ENCODE data around the gene VEGFA.

Gene VEGFA

DNA sequence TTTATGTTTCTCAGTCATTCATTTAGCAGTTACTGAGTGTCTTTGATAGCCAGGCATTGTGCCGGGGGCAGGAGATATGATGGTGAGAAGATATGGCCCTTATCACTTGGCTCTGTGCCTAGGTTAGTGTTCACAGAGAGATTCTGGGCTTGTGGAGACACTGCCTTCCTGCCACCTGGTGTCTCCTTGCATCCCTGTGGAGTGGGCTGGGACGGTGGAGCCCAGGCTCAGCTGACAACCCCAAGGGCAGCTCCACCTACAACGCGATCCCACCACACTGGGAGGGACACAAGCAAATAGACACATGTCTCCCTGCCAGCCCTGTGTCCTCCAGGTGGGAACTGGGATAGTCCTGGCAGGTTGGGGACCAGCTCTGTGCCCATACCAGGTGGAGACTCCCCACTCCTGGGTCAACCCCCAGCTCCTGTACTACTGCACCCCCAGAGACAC, 30.3 kb upstream of the VEGFA start:
- no peak for DNase-seq

DNA sequence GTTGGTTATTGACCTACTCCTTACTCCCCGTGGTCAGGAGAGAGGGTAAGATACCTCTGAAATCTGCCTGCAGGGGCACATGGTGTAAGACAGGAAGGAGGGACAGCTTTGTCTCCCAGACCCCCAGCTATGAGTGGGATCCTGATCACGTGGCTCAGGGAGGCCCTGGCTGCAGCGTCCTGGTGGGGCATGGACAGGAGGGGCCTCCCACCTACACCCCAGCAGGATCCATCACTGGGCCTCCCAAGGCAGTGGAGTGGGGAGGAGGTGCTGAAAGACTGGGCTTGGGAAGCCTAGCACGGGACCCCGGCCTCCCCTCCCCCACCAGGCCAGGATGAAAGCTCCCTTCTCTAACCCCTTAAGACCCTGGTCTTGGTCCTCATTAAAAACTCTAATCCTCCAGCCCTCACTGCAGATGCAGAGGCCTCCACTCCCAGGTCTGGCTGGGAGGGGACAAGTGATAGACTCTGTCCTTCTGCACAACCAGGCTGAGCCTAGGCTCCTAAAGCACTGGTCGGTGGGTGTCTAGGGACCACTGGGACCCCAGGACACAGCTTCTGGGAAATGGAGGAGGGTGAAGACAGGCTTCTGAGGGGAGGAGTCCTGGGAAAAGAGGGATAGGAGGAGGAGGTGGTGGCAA, 29.6 kb upstream of the VEGFA start:
- no peak for DNase-seq

DNA sequence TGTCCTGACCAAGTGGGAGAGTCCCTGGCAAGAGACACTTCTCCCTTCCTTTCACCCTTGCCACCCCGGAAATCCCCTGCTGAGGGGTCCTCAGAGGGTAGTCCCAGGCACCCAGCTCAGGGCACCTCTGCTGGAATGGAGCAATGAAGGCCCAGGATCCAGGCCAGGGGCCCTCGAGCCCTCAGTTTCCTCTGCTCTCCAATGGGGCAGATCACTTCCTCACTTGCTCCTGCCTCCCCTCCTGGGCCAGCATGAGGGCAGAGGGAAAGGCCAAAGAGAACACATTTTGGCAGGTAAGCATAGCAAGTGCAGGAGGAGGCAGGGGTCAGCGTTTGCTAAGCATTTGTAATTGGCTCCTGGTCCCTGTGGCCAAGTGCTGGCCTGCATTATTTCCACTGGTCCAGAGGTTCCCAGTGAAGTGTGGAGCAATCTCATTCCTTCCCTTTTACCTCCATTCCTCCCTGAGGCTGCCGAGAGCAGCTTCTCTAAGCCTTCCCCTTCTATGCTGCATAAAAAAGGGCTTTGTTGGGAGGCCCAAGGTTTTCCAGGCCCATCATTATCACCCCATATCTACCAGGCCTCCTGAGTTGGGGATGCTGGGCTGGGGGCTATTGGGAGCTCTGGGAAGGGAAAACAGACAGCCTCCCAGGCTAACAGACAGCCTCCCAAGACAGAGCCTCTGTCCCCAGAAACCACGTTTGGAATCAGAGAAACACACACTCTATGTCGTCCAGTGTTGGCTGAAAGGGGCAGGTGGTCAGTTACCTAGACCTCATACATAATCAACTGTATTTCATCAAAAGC, 28.8 kb upstream of the VEGFA start:
- no peak for DNase-seq

GRCh38 chr6:43741829-43742228, 28.2 kb upstream of the VEGFA start:
- DNase-seq, result no peak

GRCh38 chr6:43742285-43742684, 27.7 kb upstream of the VEGFA start:
- no peak for DNase-seq

DNA sequence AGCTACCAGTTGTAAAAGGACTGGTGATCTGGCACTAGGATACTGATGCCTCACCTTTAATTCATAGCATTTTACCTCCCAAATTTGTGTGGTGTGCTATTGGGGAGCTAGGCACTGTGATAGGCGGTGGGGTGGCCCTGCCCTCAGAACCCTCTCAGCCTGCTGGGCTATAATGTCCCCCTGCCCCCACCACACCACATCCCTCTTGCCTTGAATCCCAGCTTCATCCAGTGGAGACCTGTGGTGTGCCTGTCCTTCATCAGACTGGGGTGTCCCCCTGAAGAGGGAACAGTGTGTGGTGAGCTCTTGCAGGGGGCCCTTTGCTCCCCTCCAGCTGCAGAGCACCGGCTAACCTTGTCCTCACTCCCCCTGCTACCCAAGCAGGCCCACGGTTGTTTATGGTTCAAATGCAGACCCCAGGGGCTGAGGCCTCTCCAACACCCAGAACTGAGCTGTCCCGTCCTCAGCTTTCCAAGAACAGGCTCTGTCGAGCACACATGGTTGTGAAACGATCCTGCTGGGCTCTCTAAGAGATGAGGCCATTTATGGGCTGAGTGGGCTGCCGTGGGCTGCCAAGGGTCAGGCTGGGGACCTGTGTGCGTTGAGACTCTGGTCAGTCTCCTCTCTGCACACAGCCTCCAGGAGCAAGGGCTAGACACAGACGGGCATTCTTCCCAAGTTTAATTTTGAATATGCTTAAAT, 26.9 kb upstream of the VEGFA start:
- DNase-seq, result no peak

DNA sequence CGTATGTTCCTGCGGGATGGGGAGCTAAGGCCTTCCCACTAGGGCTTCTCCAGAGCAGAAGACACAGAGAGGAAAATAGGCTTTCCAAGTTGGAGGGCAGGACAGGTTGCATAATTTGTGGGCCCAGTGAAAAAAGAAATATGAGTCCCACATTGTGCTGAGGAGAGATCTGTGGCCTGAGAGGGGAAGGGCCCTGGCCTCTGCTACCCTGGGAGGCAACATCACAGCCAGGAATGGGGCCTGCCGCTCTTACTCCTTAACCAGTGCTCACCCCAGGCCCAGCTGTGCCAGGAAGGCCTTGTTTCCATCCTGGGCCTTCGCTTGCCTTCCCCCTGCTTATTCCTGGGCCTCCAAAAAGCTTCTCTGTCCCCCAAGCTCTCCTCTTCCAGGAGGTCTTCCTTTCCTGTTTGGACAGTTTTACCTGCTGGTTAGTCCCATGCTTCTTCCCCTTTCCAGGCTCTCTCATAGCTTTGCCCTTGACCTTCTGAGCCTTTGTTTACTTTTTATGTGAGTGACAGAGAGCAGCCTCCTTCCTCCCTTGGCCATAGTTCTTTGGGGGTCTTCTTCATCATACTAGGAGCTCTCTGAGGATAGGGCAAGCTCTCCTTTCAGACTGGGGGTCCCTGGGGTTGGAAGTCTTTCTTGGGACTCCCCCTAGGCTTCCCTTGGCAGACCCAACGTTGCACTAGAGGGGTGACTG, 26.2 kb upstream of the VEGFA start:
- DNase-seq, result no peak

GRCh38 chr6:43744491-43744890, 25.5 kb upstream of the VEGFA start:
- DNase-seq, result no peak

DNA sequence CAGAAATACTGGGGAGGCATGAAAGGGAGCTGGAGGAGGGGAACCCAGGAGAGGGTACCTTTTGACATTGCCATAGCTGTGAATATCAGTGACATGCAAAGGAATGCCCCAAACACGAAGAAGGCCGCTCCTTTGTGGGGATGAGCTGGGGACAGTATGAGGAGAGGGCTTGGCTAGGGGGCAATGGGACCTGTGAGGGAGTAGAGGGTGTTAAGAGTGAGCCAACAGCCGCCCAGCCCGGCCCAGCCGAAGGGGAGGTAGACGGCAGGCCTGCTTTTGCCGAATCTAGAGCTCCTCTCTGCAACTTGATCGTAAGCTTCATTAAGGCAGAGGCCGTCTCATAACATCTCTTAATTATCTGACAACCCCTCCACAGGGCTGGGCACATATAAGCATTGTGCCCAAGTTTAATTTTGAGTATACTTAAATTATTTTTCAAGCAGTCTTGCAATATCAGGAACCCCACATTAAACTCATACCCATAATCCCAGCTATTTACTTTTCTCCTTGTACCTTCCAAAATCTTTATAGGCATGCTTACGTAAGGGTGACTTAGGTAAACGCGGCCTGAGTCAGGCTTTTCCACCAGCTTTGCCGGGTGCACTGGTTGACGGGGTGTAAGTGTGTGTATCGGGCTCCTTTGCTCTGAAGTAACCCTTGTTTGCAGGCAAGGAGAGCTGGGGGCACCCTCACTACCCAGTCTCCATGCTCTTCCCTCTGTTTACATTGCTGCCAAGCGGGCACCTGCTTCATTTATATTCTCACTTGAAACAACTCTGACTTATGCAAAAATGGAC, 24.9 kb upstream of the VEGFA start:
- no peak for DNase-seq

DNA sequence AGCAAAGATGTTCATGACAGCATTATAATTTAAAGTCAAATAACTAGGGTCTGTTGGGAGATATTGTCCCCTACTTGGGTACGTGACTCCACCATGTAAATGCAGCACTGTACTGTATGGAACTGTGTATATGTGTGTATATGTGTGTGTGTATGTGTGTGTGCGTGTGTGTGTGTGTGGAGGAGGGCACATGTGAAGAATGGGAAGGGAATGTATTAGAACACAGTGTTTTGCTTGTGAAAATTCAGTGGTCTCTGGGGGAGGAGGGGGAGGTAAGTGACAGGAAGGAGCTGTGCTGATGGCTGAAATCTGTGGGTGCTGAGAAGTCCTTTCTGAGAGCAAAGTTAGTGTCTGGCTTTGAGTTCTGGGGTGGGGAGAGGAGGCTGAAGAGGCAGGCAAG, 23.9 kb upstream of the VEGFA start:
- no peak for DNase-seq

DNA sequence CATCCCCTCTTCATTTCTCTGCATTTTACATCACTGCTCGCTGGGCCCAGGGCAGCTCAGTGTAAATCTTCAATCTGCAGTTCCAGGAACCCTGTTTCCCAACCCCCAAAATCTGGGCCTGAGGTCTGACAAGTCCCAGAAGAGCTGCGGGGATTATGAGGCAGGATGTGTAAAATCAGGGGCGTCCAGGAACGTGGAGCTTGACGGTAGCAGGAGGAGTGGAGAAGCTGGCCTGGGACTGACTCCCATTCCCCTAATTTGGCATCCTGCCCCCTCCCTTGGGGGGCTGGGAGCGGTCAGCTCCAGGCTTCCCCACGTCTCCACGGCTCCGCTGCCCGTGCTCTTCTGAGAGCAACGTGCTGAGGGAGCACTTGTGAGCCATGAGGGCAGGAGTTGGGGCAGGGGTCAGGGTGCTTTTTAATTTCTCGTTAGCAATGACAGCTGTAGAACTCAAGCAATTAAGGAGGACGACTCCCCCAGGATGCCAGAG, 23.4 kb upstream of the VEGFA start:
- no peak for DNase-seq

DNA sequence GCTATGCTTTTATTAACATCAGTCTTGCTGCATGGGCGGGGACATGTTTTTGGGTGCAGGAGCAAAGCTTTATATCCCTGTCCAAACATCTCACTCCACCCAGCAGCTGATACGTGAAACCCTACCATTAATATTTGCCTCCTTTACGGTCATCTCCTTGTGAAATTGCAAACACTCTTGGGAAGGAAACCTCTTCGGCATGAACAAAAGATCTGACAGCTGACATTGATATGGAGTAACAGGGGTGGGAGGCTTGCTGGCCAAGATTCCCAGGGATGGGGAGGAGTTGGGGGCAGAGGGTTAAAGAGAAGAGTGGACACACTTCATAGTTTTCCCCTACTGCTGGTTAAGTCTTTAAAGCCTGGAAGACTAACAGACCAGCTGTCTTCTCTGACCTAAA, 22.2 kb upstream of the VEGFA start:
- no peak for DNase-seq

- no peak for DNase-seq
These were observed 21.2 kb upstream of the VEGFA start for GRCh38 chr6:43748765-43749164.

DNA sequence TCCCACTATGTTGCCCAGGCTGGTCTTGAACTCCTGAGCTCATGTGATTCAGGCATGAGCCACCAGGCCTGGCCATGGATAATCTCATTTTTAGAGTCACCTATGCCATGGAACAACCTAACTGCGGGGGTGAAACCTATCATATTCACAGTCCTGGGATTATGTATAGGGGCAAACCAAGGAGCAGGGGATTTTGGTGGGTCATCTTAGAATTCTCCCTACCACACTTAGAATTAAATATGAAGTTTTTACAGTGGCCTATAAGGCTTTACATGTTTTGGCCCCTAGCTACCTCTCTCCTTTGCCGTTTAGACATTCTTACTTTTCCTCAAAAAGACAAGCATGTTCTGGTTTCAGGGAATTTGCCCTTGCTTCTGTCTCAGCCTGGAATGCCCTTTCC, 20.6 kb upstream of the VEGFA start:
- DNase-seq, result no peak

DNA sequence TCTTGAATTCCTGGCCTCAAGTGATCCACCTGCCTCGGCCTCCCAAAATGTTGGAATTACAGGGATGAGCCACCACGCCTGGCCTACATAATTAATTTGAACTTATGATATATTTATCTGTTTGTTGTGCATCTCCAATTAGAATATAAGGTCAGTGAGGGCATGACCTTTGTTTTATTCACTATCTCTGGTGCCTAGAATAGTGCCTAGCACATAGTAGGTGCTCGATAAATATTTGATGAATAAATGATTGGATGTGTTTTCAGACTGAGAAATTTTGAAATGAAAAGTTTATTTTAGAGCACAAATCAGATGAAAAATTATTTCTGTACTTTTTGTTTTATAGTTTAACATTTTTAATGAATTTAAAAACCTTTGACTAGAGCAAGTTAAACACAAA, 19.4 kb upstream of the VEGFA start:
- DNase-seq, result no peak

DNA sequence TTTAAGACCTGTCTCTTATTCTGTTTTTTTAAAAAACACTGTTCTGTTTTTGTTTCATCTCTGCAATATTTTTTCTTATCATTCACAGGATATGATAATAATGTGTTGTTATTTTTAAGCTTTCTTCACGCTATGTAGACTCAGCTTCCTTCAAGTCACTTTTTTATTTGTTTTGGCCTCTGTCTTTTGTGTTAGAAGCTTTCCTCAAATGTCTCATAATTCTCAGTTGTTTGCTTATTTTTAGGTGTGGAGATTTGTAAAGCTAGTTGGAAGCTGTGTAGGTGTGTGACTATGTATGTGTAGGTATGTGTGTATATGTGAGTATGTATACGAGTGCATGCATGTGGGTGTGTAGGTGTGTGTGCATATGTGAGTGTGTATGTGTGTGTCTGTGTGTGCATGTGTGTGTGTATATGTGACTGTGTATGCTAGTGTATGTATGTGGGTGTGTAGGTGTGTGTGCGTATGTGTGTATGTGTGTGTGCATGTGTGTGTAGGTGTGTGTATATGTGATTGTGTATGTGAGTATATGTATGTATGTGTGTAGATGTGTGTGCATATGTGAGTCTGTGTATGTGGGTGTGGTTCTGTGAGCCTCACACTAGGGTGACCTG, 16.3 kb upstream of the VEGFA start:
- no peak for DNase-seq

- no peak for DNase-seq
These were observed 11.9 kb upstream of the VEGFA start for GRCh38 chr6:43757966-43758616.

DNA sequence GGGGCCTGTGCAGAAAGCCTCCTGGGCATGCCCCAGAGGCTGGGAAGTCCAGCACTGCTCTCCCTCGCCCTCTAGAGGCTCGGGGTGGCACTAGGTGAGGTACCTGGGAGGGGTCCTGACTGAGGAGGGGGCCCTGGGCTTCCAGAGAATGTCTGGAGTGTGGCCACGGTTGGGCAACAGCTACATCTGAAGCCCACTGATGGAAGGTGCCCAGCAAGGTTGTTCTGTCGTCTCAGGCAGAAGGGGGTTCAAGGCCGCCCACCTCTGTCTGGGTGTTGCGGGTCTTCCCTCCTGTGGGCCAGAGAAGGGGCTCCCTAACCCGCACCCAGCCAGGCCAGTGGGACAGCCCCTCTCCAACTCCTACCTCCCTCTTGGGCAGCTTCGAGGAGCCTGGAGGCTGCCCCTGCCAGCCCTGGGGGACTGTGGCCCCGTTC, 11.4 kb upstream of the VEGFA start:
- DNase-seq, result no peak

- DNase-seq, result no peak
These were observed 10.7 kb upstream of the VEGFA start for GRCh38 chr6:43759136-43759906.

- DNase-seq, result no peak
These were observed 10.2 kb upstream of the VEGFA start for GRCh38 chr6:43759907-43760206.
